GM19043 (cell line): ENCODE measurements around the gene KLHL42.

Experiments
- ATAC-seq: cut with Tn5 transposase; IDR thresholded peaks from one replicate; pipeline ENCODE4 v1.9.1; 2021; ENCODE audit warnings: low read depth; ENCODE audit not compliant: unreplicated experiment

KLHL42 gene

DNA sequence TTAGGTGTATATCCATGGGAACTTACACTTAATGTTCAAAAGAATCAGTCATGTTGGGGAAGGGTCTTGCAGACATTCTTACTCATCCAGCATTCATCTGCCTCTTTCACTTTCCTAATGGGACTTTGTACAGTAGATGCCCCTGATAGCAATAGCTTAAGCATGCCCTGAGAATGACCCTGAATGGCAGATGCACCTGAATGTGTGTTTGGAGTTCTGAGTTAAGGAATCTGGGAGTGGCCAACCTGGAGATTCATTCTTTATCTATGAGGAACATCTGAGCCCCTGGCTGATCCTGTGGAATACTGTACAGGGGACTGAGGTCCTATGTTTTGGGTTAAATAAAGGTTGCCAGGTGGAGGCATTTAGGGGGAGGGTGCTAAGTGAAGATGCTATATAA is 71.3 kb downstream of the KLHL42 start:
- ATAC-seq, result no peak

DNA sequence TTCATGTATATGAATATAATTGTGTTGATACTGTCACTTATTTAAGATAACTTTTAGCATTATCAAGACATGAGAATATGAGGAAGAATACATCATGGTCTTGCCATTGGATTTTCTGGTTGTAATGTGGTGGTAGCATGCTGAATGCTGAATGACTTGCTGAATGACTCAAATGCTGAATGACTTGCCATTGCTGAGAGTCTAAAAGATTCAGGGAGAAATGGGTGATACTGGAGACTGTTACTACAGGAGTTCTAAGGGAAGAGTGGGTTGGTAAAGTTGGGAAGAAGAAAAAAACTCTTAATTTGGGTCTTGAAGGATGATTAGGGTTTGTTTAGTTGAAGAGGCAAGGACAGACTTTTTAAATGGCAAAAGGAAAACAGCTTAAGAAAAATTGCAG is 72.1 kb downstream of the KLHL42 start:
- no peak for ATAC-seq
